CD4-positive, alpha-beta T cell treated with Interleukin-15 for 4 hours (primary cell): Measurements from ENCODE around the gene DMD.

Experiments
- DNase-seq: peaks from one replicate; pipeline ENCODE4 v3.0.0-alpha.2; 2020; ENCODE audit warnings: low spot score

The DMD gene

GRCh38 chrX:31706466-31706865 is 1504.9 kb downstream of the DMD start:
- no peak for DNase-seq

- no peak for DNase-seq
Measured at GRCh38 chrX:31705816-31706215, 1505.5 kb downstream of the DMD start.

GRCh38 chrX:31704938-31705337 is 1506.4 kb downstream of the DMD start:
- DNase-seq, result no peak

- no peak for DNase-seq
Measured at GRCh38 chrX:31702222-31702621, 1509.1 kb downstream of the DMD start.

GRCh38 chrX:31697294-31697916 is 1513.9 kb downstream of the DMD start:
- no peak for DNase-seq

GRCh38 chrX:31679861-31680260 is 1531.5 kb downstream of the DMD start:
- no peak for DNase-seq

GRCh38 chrX:31670245-31670644 is 1541.1 kb downstream of the DMD start:
- DNase-seq, result no peak

GRCh38 chrX:31665454-31665853 is 1545.9 kb downstream of the DMD start:
- DNase-seq, result no peak

- no peak for DNase-seq
Measured at GRCh38 chrX:31663172-31663571, 1548.2 kb downstream of the DMD start.

- no peak for DNase-seq
Measured at GRCh38 chrX:31661280-31661810, 1550.0 kb downstream of the DMD start.

- no peak for DNase-seq
Measured at GRCh38 chrX:31658360-31658759, 1553.0 kb downstream of the DMD start.

GRCh38 chrX:31656013-31656412 is 1555.3 kb downstream of the DMD start:
- no peak for DNase-seq

- DNase-seq, result no peak
Measured at GRCh38 chrX:31653422-31653821, 1557.9 kb downstream of the DMD start.

GRCh38 chrX:31652650-31653049 is 1558.7 kb downstream of the DMD start:
- DNase-seq, result no peak

- no peak for DNase-seq
Measured at GRCh38 chrX:31649201-31649600, 1562.1 kb downstream of the DMD start.

- DNase-seq, result no peak
Measured at GRCh38 chrX:31633349-31633748, 1578.0 kb downstream of the DMD start.

GRCh38 chrX:31629195-31629594 is 1582.2 kb downstream of the DMD start:
- DNase-seq, result no peak

- DNase-seq, result no peak
Measured at GRCh38 chrX:31609130-31609529, 1602.2 kb downstream of the DMD start.

GRCh38 chrX:31608638-31609037 is 1602.7 kb downstream of the DMD start:
- DNase-seq, result no peak

- no peak for DNase-seq
Measured at GRCh38 chrX:31606771-31607170, 1604.6 kb downstream of the DMD start.

- no peak for DNase-seq
Measured at GRCh38 chrX:31604629-31605221, 1606.6 kb downstream of the DMD start.

GRCh38 chrX:31603411-31604120 is 1607.8 kb downstream of the DMD start:
- no peak for DNase-seq

GRCh38 chrX:31600823-31601222 is 1610.5 kb downstream of the DMD start:
- DNase-seq, result no peak
